HepG2 (cell line): Measurements from ENCODE around the gene ZFPL1. TPM values are rescaled to one million over a fixed set of nuclear protein-coding genes. Genes with fewer than 3 reads are reported as not detected.

Experiments used
- ADNP ChIP-seq: sonication (generic); formaldehyde crosslinking; IDR thresholded peaks from 2 replicates; pipeline ENCODE4 v1.4.0; 2020; ENCODE audit warnings: missing genetic modification reagents
- ETV5 ChIP-seq: IDR thresholded peaks from 2 replicates; pipeline ENCODE4 v1.6.1; 2018; ENCODE audit warnings: missing biosample characterization, missing genetic modification reagents, inconsistent platforms, borderline replicate concordance
- KLF9 ChIP-seq: IDR thresholded peaks from 2 replicates; pipeline ENCODE4 v1.6.1; 2016; ENCODE audit warnings: low read depth
- MEIS1 ChIP-seq: sonication (generic); formaldehyde crosslinking; IDR thresholded peaks from 2 replicates; pipeline ENCODE4 v1.9.0; 2021; ENCODE audit warnings: mild to moderate bottlenecking, missing genetic modification reagents, moderate library complexity, borderline replicate concordance
- NRL ChIP-seq: sonication (generic); formaldehyde crosslinking; IDR thresholded peaks from 2 replicates; pipeline ENCODE4 v1.5.0; 2020; ENCODE audit warnings: missing genetic modification reagents, mild to moderate bottlenecking, moderate library complexity, borderline replicate concordance
- SOX5 ChIP-seq: IDR thresholded peaks from 2 replicates; pipeline ENCODE4 v1.6.1; 2016; ENCODE audit warnings: borderline replicate concordance
- ZNF224 ChIP-seq: sonication (generic); formaldehyde crosslinking; IDR thresholded peaks from 2 replicates; pipeline ENCODE4 v1.5.0; 2020; ENCODE audit warnings: mild to moderate bottlenecking, missing genetic modification reagents
- ZNF44 ChIP-seq: sonication (generic); formaldehyde crosslinking; IDR thresholded peaks from 2 replicates; pipeline ENCODE4 v1.5.1; 2020; ENCODE audit warnings: mild to moderate bottlenecking, missing genetic modification reagents
- ZNF768 ChIP-seq: sonication (generic); formaldehyde crosslinking; IDR thresholded peaks from 2 replicates; pipeline ENCODE4 v1.4.0; 2020; ENCODE audit warnings: missing genetic modification reagents
- polyA plus RNA-seq, 8 experiments: library from polyadenylated mRNA; depleted of rRNA in 3 of 8; stranded (reverse) in 7 of 8; unstranded in 1 of 8; fragments of >200 nt; fragmentation: Illumina TruSeq in 4 of 8; extraction: Trizol in 4 of 8; gene quantifications; 2 replicates each; pipeline versions ENCODE4 v1.2.1 to v1.2.3, GENCODE V29; 2011 to 2016; ENCODE audit warnings: low read depth in 4 of 8, missing spikeins in 1 of 8, mixed read lengths in 1 of 8; ENCODE audit not compliant: insufficient read depth in 1 of 8
- total RNA-seq, 5 experiments: library from RNA; depleted of rRNA; stranded (reverse); fragments of >200 nt; fragmentation: Illumina TruSeq; extraction: Trizol; gene quantifications; 2 replicates each; pipeline ENCODE4 v1.2.3, GENCODE V29; 2016; ENCODE audit warnings: low read depth in 1 of 5
- TF ChIP-seq, protein P1 (sequence below): sonication (generic); formaldehyde crosslinking; IDR thresholded peaks from 2 replicates; pipeline ENCODE4 v1.4.0; 2020; ENCODE audit warnings: missing genetic modification reagents, borderline replicate concordance
- TF ChIP-seq, protein P2 (sequence below): IDR thresholded peaks from 2 replicates; pipeline ENCODE4 v1.6.1; 2016; ENCODE audit warnings: missing compliant biosample characterization, missing genetic modification reagents, borderline replicate concordance

Gene ZFPL1
- total and polyA plus RNA-seq, 2 of the 13 experiments (the other 11 are each of a cell fraction or from before 2014, with no cell fraction given) = 32.2 to 56.0 TPM

DNA sequence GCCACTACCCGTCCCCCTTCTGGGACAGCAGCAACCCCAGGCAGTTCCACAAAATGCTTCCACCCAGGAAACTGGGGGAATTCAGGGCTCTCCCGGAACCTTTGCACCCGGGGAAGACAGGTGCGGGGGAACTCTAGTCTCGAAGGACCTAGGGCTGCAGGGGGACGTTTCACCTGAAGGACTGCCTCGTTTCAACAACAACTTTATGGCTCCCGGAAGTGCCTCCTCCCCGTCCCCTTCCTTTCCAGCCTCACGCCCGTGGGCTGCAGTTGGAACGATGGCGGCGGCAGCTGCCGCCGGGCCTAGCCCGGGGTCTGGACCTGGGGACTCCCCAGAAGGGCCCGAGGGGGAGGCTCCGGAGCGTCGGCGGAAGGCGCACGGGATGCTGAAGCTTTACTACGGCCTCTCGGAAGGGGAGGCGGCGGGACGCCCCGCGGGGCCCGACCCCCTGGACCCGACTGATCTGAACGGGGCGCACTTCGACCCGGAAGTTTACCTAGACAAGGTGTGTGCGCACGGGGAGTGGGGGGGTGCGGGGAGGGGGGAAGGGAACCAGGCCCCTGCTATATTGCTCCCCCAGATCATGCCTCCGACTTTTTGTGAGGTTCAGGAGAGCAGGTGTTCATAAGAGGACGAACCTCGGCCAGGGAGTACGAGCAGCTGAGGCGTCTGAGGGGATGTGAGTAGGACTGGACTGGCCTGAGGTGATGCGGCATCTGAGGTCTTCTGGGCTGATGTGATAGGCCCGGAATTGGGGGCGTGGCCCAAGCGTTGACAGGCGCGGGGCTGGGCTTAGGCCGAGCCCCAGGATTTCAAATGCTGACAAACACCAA is 12.2 kb downstream of the ZFPL1 start, which contains the start of gene VPS51 (continued):
- TF ChIP-seq, protein P1, sequence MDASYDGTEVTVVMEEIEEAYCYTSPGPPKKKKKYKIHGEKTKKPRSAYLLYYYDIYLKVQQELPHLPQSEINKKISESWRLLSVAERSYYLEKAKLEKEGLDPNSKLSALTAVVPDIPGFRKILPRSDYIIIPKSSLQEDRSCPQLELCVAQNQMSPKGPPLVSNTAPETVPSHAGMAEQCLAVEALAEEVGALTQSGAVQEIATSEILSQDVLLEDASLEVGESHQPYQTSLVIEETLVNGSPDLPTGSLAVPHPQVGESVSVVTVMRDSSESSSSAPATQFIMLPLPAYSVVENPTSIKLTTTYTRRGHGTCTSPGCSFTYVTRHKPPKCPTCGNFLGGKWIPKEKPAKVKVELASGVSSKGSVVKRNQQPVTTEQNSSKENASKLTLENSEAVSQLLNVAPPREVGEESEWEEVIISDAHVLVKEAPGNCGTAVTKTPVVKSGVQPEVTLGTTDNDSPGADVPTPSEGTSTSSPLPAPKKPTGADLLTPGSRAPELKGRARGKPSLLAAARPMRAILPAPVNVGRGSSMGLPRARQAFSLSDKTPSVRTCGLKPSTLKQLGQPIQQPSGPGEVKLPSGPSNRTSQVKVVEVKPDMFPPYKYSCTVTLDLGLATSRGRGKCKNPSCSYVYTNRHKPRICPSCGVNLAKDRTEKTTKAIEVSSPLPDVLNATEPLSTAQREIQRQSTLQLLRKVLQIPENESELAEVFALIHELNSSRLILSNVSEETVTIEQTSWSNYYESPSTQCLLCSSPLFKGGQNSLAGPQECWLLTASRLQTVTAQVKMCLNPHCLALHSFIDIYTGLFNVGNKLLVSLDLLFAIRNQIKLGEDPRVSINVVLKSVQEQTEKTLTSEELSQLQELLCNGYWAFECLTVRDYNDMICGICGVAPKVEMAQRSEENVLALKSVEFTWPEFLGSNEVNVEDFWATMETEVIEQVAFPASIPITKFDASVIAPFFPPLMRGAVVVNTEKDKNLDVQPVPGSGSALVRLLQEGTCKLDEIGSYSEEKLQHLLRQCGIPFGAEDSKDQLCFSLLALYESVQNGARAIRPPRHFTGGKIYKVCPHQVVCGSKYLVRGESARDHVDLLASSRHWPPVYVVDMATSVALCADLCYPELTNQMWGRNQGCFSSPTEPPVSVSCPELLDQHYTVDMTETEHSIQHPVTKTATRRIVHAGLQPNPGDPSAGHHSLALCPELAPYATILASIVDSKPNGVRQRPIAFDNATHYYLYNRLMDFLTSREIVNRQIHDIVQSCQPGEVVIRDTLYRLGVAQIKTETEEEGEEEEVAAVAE (CRISPR knock-in tag) = peak; percentile 66; the same call in 1 of the 2 replicates
- TF ChIP-seq KLF9 (CRISPR knock-in tag) = peak; percentile 74
- TF ChIP-seq SOX5 (CRISPR knock-in tag) = peak; percentile 64
- peak; percentile 87 for TF ChIP-seq ETV5
- TF ChIP-seq, protein P2, sequence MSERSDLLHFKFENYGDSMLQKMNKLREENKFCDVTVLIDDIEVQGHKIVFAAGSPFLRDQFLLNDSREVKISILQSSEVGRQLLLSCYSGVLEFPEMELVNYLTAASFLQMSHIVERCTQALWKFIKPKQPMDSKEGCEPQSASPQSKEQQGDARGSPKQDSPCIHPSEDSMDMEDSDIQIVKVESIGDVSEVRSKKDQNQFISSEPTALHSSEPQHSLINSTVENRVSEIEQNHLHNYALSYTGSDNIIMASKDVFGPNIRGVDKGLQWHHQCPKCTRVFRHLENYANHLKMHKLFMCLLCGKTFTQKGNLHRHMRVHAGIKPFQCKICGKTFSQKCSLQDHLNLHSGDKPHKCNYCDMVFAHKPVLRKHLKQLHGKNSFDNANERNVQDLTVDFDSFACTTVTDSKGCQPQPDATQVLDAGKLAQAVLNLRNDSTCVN (CRISPR knock-in tag) = peak; percentile 68; the same call in 1 of the 2 replicates
- peak; percentile 67; the same call in 1 of the 2 replicates for TF ChIP-seq ZNF224
- TF ChIP-seq ZNF768 = peak; percentile 19; the same call in 1 of the 2 replicates
- TF ChIP-seq MEIS1 (CRISPR knock-in tag) = peak; percentile 60; the same call in 1 of the 2 replicates
- TF ChIP-seq NRL (CRISPR knock-in tag) = peak; percentile 42; the same call in 1 of the 2 replicates
- no peak for TF ChIP-seq ADNP (CRISPR knock-in tag)
- TF ChIP-seq ZNF44 = peak; percentile 31; the same call in 1 of the 2 replicates
